Endodermal cell (in vitro differentiated cells): ENCODE measurements around the gene JMJD1C. TPM values are rescaled to one million over a fixed set of nuclear protein-coding genes. Genes with fewer than 3 reads are reported as not detected.

Experiments used
- DNase-seq: peaks from one replicate; pipeline ENCODE4 v3.0.0-alpha.2; 2017
- H3K27ac ChIP-seq: 2 replicates; pipeline ENCODE4 v1.5.1; 2013; ENCODE audit warnings: mild to moderate bottlenecking, low read depth, low read length, moderate library complexity
- H3K27me3 ChIP-seq: 2 replicates; pipeline ENCODE4 v1.6.1; 2013; ENCODE audit warnings: mild to moderate bottlenecking, low read length, moderate library complexity; ENCODE audit not compliant: insufficient read depth, control insufficient read depth, poor library complexity, severe bottlenecking
- H3K36me3 ChIP-seq: 2 replicates; pipeline ENCODE4 v1.7.0; 2013; ENCODE audit warnings: mild to moderate bottlenecking, low read length, moderate library complexity; ENCODE audit not compliant: control insufficient read depth, insufficient read depth
- H3K4me1 ChIP-seq: one replicate; pipeline ENCODE4 v1.7.0; 2013; ENCODE audit warnings: low read length; ENCODE audit not compliant: control insufficient read depth, insufficient read depth
- H3K4me3 ChIP-seq: 2 replicates; pipeline ENCODE4 v1.5.1; 2013; ENCODE audit warnings: mild to moderate bottlenecking, low read length, moderate library complexity
- H3K9ac ChIP-seq: 2 replicates; pipeline ENCODE4 v1.6.1; 2013; ENCODE audit warnings: mild to moderate bottlenecking, low read length, moderate library complexity; ENCODE audit not compliant: poor library complexity, severe bottlenecking; ENCODE audit errors: extremely low read depth
- H3K9me3 ChIP-seq: 2 replicates; pipeline ENCODE4 v1.6.1; 2013; ENCODE audit warnings: mild to moderate bottlenecking, low read length, moderate library complexity; ENCODE audit not compliant: control insufficient read depth
- H3K27ac Mint-ChIP-seq: 2 replicates; pipeline ENCODE4 v1.8.0; 2020; ENCODE audit warnings: mixed read lengths
- H3K27me3 Mint-ChIP-seq: 2 replicates; pipeline ENCODE4 v1.8.0; 2021; ENCODE audit warnings: mild to moderate bottlenecking, mixed read lengths; ENCODE audit not compliant: insufficient read depth
- H3K36me3 Mint-ChIP-seq: 2 replicates; pipeline ENCODE4 v1.8.0; 2020; ENCODE audit warnings: low read depth, mixed read lengths
- H3K4me1 Mint-ChIP-seq: 2 replicates; pipeline ENCODE4 v1.8.0; 2020; ENCODE audit warnings: mixed read lengths
- H3K4me3 Mint-ChIP-seq: 2 replicates; pipeline ENCODE4 v1.8.0; 2020; ENCODE audit warnings: mild to moderate bottlenecking, moderate library complexity, mixed read lengths
- H3K9me3 Mint-ChIP-seq: 2 replicates; pipeline ENCODE4 v1.8.0; 2020; ENCODE audit warnings: mild to moderate bottlenecking, mixed read lengths
- CTCF ChIP-seq: fragments of 200-600 bp; sonication (generic); conservative IDR thresholded peaks from 2 replicates; pipeline ENCODE4 v1.5.0; 2021; ENCODE audit warnings: antibody characterized with exemption, mild to moderate bottlenecking
- WGBS, 2 experiments: methylation state at CpG; one replicate each; pipeline versions ENCODE4 v1.1.5 to v1.1.7; 2013; ENCODE audit warnings: missing lambda C conversion rate in 2 of 2, mixed read lengths in 1 of 2; ENCODE audit not compliant: insufficient coverage in 1 of 2, insufficient read length in 1 of 2; 5-methylcytosine and 5-hydroxymethylcytosine counted together
- total RNA-seq, 2 donors: library from RNA; stranded (reverse); fragmentation: NEBNext Ultra II Directional in 1 of 2; extraction: Animal tissue kit (Norgen Biotek cat#: 25700) in 1 of 2; gene quantifications; 2 replicates in 1 of 2; 3 replicates in 1 of 2; pipeline ENCODE4 v1.2.1, GENCODE V29; 2021

Gene JMJD1C
- total RNA-seq, 2 donors from 2014 or later = 91.3 to 114 TPM

- no peaks in the 10 kb centered on the region for H3K27me3 ChIP-seq
- Mint-ChIP-seq H3K27ac (no peak overlapping the region), H3K4me3 (no peak overlapping the region), H3K36me3 (no peaks in the 10 kb centered on the region), H3K27me3 (no peaks in the 10 kb centered on the region), H3K9me3 (no peaks in the 10 kb centered on the region), H3K4me1 (peaks cover 17% of the 10 kb centered on the region)
- H3K9ac ChIP-seq = no peak overlapping the region
- H3K9me3 ChIP-seq = no peaks in the 10 kb centered on the region
- H3K27ac ChIP-seq = no peak overlapping the region
- no peak for TF ChIP-seq CTCF
- DNase-seq = no peak
- H3K4me1 ChIP-seq = peaks cover 18% of the 10 kb centered on the region
- no peaks in the 10 kb centered on the region for H3K36me3 ChIP-seq
- H3K4me3 ChIP-seq = no peak overlapping the region
- WGBS, 2 experiments = 100% methylated on average over 1 of the region's 1 CpG; no CpG with 5 or more reads in 1 of the 2 experiments
These were observed 18.2 kb upstream of the JMJD1C start for GRCh38 chr10:63483983-63484382.

GRCh38 chr10:63481815-63482421 lies 16.1 kb upstream of the JMJD1C start:
- H3K4me1 Mint-ChIP-seq = peaks cover 34% of the 10 kb centered on the region
- H3K4me1 ChIP-seq = peaks cover 24% of the 10 kb centered on the region
- H3K27ac Mint-ChIP-seq = no peak overlapping the region

GRCh38 chr10:63480237-63480636 lies 14.5 kb upstream of the JMJD1C start:
- H3K9me3 ChIP-seq = no peaks in the 10 kb centered on the region
- Mint-ChIP-seq H3K36me3 (no peaks in the 10 kb centered on the region), H3K4me3 (no peak overlapping the region), H3K27ac (no peak overlapping the region), H3K27me3 (no peaks in the 10 kb centered on the region), H3K4me1 (peaks cover 38% of the 10 kb centered on the region), H3K9me3 (no peaks in the 10 kb centered on the region)
- 94 to 100% methylated on average over 4 to 5 of the region's 5 CpGs for WGBS, 2 experiments
- H3K4me1 ChIP-seq = peaks cover 16% of the 10 kb centered on the region
- TF ChIP-seq CTCF = no peak
- no peaks in the 10 kb centered on the region for H3K27me3 ChIP-seq
- no peak overlapping the region for H3K4me3 ChIP-seq
- no peak overlapping the region for H3K9ac ChIP-seq
- DNase-seq = no peak
- no peak overlapping the region for H3K27ac ChIP-seq
- H3K36me3 ChIP-seq = no peaks in the 10 kb centered on the region

More at GRCh38 chr10:63481815-63482421, 16.1 kb upstream of the JMJD1C start:
- H3K4me3 Mint-ChIP-seq = no peak overlapping the region
- H3K27me3 Mint-ChIP-seq = no peaks in the 10 kb centered on the region
- Histone ChIP-seq H3K27me3 (no peaks in the 10 kb centered on the region), H3K9ac (no peak overlapping the region), H3K9me3 (no peaks in the 10 kb centered on the region), H3K4me3 (no peak overlapping the region), H3K36me3 (no peaks in the 10 kb centered on the region), H3K27ac (no peak overlapping the region)
- no peak for TF ChIP-seq CTCF
- WGBS, 2 experiments = 78 to 96% methylated on average over 2 to 5 of the region's 6 CpGs
- no peaks in the 10 kb centered on the region for H3K36me3 Mint-ChIP-seq
- no peaks in the 10 kb centered on the region for H3K9me3 Mint-ChIP-seq
- no peak for DNase-seq
